WTC11 (cell line): ENCODE measurements around the gene GTPBP6. TPM values are rescaled to one million over a fixed set of nuclear protein-coding genes. Genes with fewer than 3 reads are reported as not detected.
"Not testable (repeated sequence)": the region's sequence is repeated elsewhere in the genome, so short reads cannot be mapped to it uniquely, and the experiment has no call there.

ENCODE experiments used
- ATAC-seq: fragments of 200-7000 bp; cut with Tn5 transposase; 2 replicates; pipeline ENCODE4 v1.10.0; 2021; ENCODE audit warnings: mild to moderate bottlenecking, moderate library complexity
- CTCF ChIA-PET: fragments of 300-600 bp; sonication (Branson Sonifier 250); formaldehyde crosslinking; loops from one replicate; lab custom pipeline; 2021; ENCODE audit warnings: antibody characterized with exemption; lab: Charles Lee
- POLR2A ChIA-PET: fragments of 350-600 bp; sonication (Branson Sonifier 250); formaldehyde crosslinking; loops from one replicate; lab custom pipeline; 2021; ENCODE audit warnings: antibody characterized with exemption; lab: Charles Lee
- DNase-seq: peaks from one replicate; pipeline ENCODE4 v3.0.0; 2021; ENCODE audit warnings: low spot score
- H3K27ac Mint-ChIP-seq: 2 replicates; pipeline ENCODE4 v1.8.0; 2021; ENCODE audit warnings: mixed read lengths
- H3K27me3 Mint-ChIP-seq: 2 replicates; pipeline ENCODE4 v1.8.0; 2021; ENCODE audit warnings: low read depth, mild to moderate bottlenecking, moderate library complexity, mixed read lengths
- H3K36me3 Mint-ChIP-seq: 2 replicates; pipeline ENCODE4 v1.8.0; 2021; ENCODE audit warnings: mixed read lengths
- H3K4me1 Mint-ChIP-seq: 2 replicates; pipeline ENCODE4 v1.8.0; 2022; ENCODE audit warnings: mixed read lengths
- H3K4me3 Mint-ChIP-seq: 2 replicates; pipeline ENCODE4 v1.8.0; 2021; ENCODE audit warnings: mild to moderate bottlenecking, moderate library complexity, mixed read lengths
- H3K9me3 Mint-ChIP-seq: 2 replicates; pipeline ENCODE4 v1.8.0; 2021; ENCODE audit warnings: mixed read lengths
- ATF3 ChIP-seq: sonication (generic); formaldehyde crosslinking; conservative IDR thresholded peaks from 2 replicates; pipeline ENCODE4 v1.8.1; 2022; ENCODE audit warnings: mild to moderate bottlenecking, missing genetic modification reagents
- ETV6 ChIP-seq: sonication (generic); formaldehyde crosslinking; IDR thresholded peaks from 2 replicates; pipeline ENCODE4 v1.8.1; 2022; ENCODE audit warnings: mild to moderate bottlenecking, missing genetic modification reagents
- FOXK1 ChIP-seq: sonication (generic); formaldehyde crosslinking; IDR thresholded peaks from 2 replicates; pipeline ENCODE4 v1.8.0; 2022; ENCODE audit warnings: mild to moderate bottlenecking, moderate library complexity, missing genetic modification reagents
- GTF2I ChIP-seq: fragments of 250-450 bp; sonication (Bioruptor Pico); conservative IDR thresholded peaks from 2 replicates; pipeline ENCODE4 v1.4.0; 2021; ENCODE audit warnings: mild to moderate bottlenecking
- HMGA2 ChIP-seq: fragments of 250-450 bp; sonication (Bioruptor Pico); IDR thresholded peaks from 2 replicates; pipeline ENCODE4 v1.4.0; 2021; ENCODE audit warnings: mild to moderate bottlenecking, moderate library complexity
- JUN ChIP-seq: sonication (generic); formaldehyde crosslinking; IDR thresholded peaks from 2 replicates; pipeline ENCODE4 v1.8.0; 2023; ENCODE audit warnings: mild to moderate bottlenecking, missing genetic modification reagents
- NFE2L1 ChIP-seq: sonication (generic); formaldehyde crosslinking; IDR thresholded peaks from 2 replicates; pipeline ENCODE4 v1.8.1; 2023; ENCODE audit warnings: missing genetic modification reagents
- RELA ChIP-seq: sonication (generic); formaldehyde crosslinking; IDR thresholded peaks from 2 replicates; pipeline ENCODE4 v1.8.1; 2022; ENCODE audit warnings: missing genetic modification reagents, mild to moderate bottlenecking, borderline replicate concordance
- SMAD3 ChIP-seq: sonication (generic); formaldehyde crosslinking; IDR thresholded peaks from 2 replicates; pipeline ENCODE4 v1.8.0; 2022; ENCODE audit warnings: missing genetic modification reagents, mild to moderate bottlenecking, borderline replicate concordance
- SP1 ChIP-seq: sonication (generic); formaldehyde crosslinking; conservative IDR thresholded peaks from 2 replicates; pipeline ENCODE4 v1.8.1; 2022; ENCODE audit warnings: missing genetic modification reagents
- TEAD4 ChIP-seq: sonication (generic); formaldehyde crosslinking; IDR thresholded peaks from 2 replicates; pipeline ENCODE4 v1.8.0; 2022; ENCODE audit warnings: mild to moderate bottlenecking, missing genetic modification reagents
- USF1 ChIP-seq: sonication (generic); formaldehyde crosslinking; IDR thresholded peaks from 2 replicates; pipeline ENCODE4 v1.8.0; 2022; ENCODE audit warnings: mild to moderate bottlenecking, missing genetic modification reagents
- ZBTB21 ChIP-seq: sonication (generic); formaldehyde crosslinking; IDR thresholded peaks from 2 replicates; pipeline ENCODE4 v1.8.1; 2023; ENCODE audit warnings: mild to moderate bottlenecking, missing genetic modification reagents, borderline replicate concordance
- total RNA-seq: library from RNA; stranded (reverse); gene quantifications from 3 replicates; pipeline ENCODE4 v1.2.3, GENCODE V29; 2021

The GTPBP6 gene
- total RNA-seq, 1 experiment from 2014 or later: 63.9 TPM

- H3K4me3 Mint-ChIP-seq: peak within 1 kb of the TSS; percentile 91
- H3K9me3 Mint-ChIP-seq: 0 out of 2 replicates have a peak, but pooled peaks cover 6% of the 10 kb centered on the region
- H3K27ac Mint-ChIP-seq: peak within 1 kb of the TSS; percentile 97
- ChIA-PET POLR2A (no interaction called here), CTCF (no interaction called here)
- peak; percentile 90 for DNase-seq
- H3K36me3 Mint-ChIP-seq: peaks cover 38% of the 10 kb centered on the region
- TF ChIP-seq USF1 (CRISPR knock-in tag): peak; percentile 11; the same call in 1 of the 2 replicates
- TF ChIP-seq SMAD3: no peak
- no peak for TF ChIP-seq ZBTB21 (CRISPR knock-in tag)
- no peak for TF ChIP-seq JUN
- TF ChIP-seq ATF3 (CRISPR knock-in tag): no peak
- TF ChIP-seq ETV6 (CRISPR knock-in tag): no peak
- TF ChIP-seq FOXK1 (CRISPR knock-in tag): peak; percentile 60; the same call in 1 of the 2 replicates
- peak; percentile 35; the same call in 1 of the 2 replicates for TF ChIP-seq SP1 (CRISPR knock-in tag)
- TF ChIP-seq HMGA2: no peak
- peak; percentile 65 for ATAC-seq
- H3K4me1 Mint-ChIP-seq: peaks cover 35% of the 10 kb centered on the region
- H3K27me3 Mint-ChIP-seq: no peaks in the 10 kb centered on the region
Observed at GRCh38 chrX:281166-281999, 37.2 kb downstream of the GTPBP6 start, which contains the start of gene PLCXD1. PLCXD1 (plus strand) TSS chrX:281381; CDS start chrX:284188, 2,807 bp downstream.

GRCh38 chrX:280722-281121 lies 37.9 kb downstream of the GTPBP6 start:
- H3K4me3 Mint-ChIP-seq, CTCF ChIA-PET, H3K9me3 Mint-ChIP-seq, H3K27me3 Mint-ChIP-seq, DNase-seq, H3K27ac Mint-ChIP-seq, POLR2A ChIA-PET, ATAC-seq: not testable (repeated sequence)
- H3K4me1 Mint-ChIP-seq: peaks cover 35% of the 10 kb centered on the region
- H3K36me3 Mint-ChIP-seq: peaks cover 32% of the 10 kb centered on the region

GRCh38 chrX:279757-280604 lies 38.6 kb downstream of the GTPBP6 start:
- ATAC-seq, CTCF ChIA-PET, H3K27me3 Mint-ChIP-seq, H3K9me3 Mint-ChIP-seq, POLR2A ChIA-PET: not testable (repeated sequence)
- H3K4me1 Mint-ChIP-seq: peaks cover 33% of the 10 kb centered on the region
- peak overlapping the region; percentile 53 for H3K4me3 Mint-ChIP-seq
- 0 out of 2 replicates have a peak, but pooled peaks have one; percentile 35 for TF ChIP-seq GTF2I (CRISPR knock-in tag)
- 0 out of 2 replicates have a peak, but pooled peaks have one; percentile 38 for TF ChIP-seq RELA (CRISPR knock-in tag)
- H3K36me3 Mint-ChIP-seq: peaks cover 24% of the 10 kb centered on the region
- H3K27ac Mint-ChIP-seq: peak overlapping the region; percentile 94
- peak; percentile 73 for DNase-seq

GRCh38 chrX:276581-277201 lies 41.9 kb downstream of the GTPBP6 start:
- DNase-seq: no peak
- no peak overlapping the region for H3K27ac Mint-ChIP-seq
- CTCF ChIA-PET: no interaction called here
- no peaks in the 10 kb centered on the region for H3K27me3 Mint-ChIP-seq
- peaks cover 11% of the 10 kb centered on the region for H3K36me3 Mint-ChIP-seq
- TF ChIP-seq TEAD4: no peak
- no peak for TF ChIP-seq NFE2L1
- TF ChIP-seq, all 79 proteins: peak for 0
- no peaks in the 10 kb centered on the region for H3K9me3 Mint-ChIP-seq
- ATAC-seq: no peak; the same call in none of the 2 replicates
- peak overlapping the region; percentile 74 for H3K4me3 Mint-ChIP-seq
- POLR2A ChIA-PET: no interaction called here
- H3K4me1 Mint-ChIP-seq: peaks cover 22% of the 10 kb centered on the region
